ENCODE measurements around the gene BRD7. TPM values are rescaled to one million over a fixed set of nuclear protein-coding genes. Genes with fewer than 3 reads are reported as not detected.

BRD7 gene
- total and polyA plus RNA-seq, 10 of the 15 experiments (the other 5 are each of a cell fraction or from before 2014, with no cell fraction given) = 16.9 to 74.7 (median 52.0) TPM

DNA sequence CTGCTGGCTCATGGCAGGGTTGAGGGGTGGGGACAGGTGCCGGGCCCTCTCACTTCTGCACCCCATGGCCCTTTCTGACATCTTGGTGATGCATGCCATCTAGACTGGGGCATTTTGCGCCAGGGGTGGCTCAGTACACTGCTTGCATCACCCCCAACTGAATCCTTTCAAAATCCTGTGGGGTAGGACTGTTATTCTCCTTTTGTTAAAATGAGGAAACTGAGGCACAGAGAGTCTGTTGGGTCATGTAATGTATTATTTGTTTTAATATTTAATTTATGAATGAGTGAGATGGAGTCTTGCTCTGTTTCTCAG is 92.5 kb downstream of the BRD7 start:
- H3K4me1 ChIP-seq (ENCODE audit: control insufficient read depth, insufficient read depth, low read length) = peaks cover 66% of the 10 kb centered on the region
- no peaks in the 10 kb centered on the region for H3K27me3 ChIP-seq (replicated peaks in 1 of 2; ENCODE audit: control insufficient read depth in 2 of 2, insufficient read depth in 2 of 2, low read length in 1 of 2)
- no peaks in the 10 kb centered on the region for H4K20me1 ChIP-seq (ENCODE audit: control insufficient read depth, insufficient read depth)
- H3K79me2 ChIP-seq (ENCODE audit: control insufficient read depth, insufficient read depth, low read length) = peaks cover 70% of the 10 kb centered on the region
- CTCF ChIA-PET = interaction anchor here (1.3 to 4.3 kb wide), 4 partner anchors 11 to 65 kb away, joined by 3 to 44 read pairs (median 11); partner anchors contain the start of gene ADCY7
- POLR2A ChIA-PET = no interaction called here
- H3K4me2 ChIP-seq (ENCODE audit: control insufficient read depth, insufficient read depth) = peak overlapping the region; percentile 99
- in situ Hi-C loops (cut with MboI) = no loop called here
- intact Hi-C loops (cut with micrococcal nuclease; ENCODE audit: unreplicated experiment) = loop anchor here (5.0 to 10.0 kb wide), 2 partner anchors 121 to 421 kb away; partner anchors contain the start of gene TENT4B
- H2AFZ ChIP-seq (ENCODE audit: control insufficient read depth, low read depth, low read length) = no peak overlapping the region
- H3K27ac ChIP-seq (ENCODE audit: control insufficient read depth, insufficient read depth) = peak overlapping the region; percentile 93
- BruUV-seq (replicated peaks) = no TSS peak
- no peak for FAIRE-seq
- H3K36me3 ChIP-seq (ENCODE audit: control insufficient read depth in 2 of 2, insufficient read depth in 2 of 2, low read length in 1 of 2) = 0 out of 4 replicates have a peak, but pooled peaks cover 0 to 2% of the 10 kb centered on the region in 2 experiments
- no peak overlapping the region for H3K9ac ChIP-seq (ENCODE audit: control insufficient read depth, insufficient read depth, low read length)
- ATAC-seq = no peak
- 90% methylated on average over 2 of the region's 2 CpGs for WGBS (ENCODE audit: insufficient coverage, insufficient replicate concordance, low lambda C conversion rate, missing lambda C conversion rate)
- RAD21 ChIA-PET (ENCODE audit: unreplicated experiment) = interaction anchor here (2.0 to 2.8 kb wide), 2 partner anchors 31 to 78 kb away, joined by 6 to 9 read pairs; no protein-coding TSS in a partner anchor
- SMC1A ChIA-PET (ENCODE audit: uncharacterized antibody, unreplicated experiment) = interaction anchor here (3.6 to 4.0 kb wide), 2 partner anchors 7 to 78 kb away, joined by 18 to 20 read pairs; no protein-coding TSS in a partner anchor
- H3K9me3 ChIP-seq (replicated peaks; ENCODE audit: control insufficient read depth, insufficient read depth, low read length) = no peaks in the 10 kb centered on the region; the same call in 2 of the 3 replicates
- no peak for DNase-seq (ENCODE audit: low read depth, low spot score)
- H3K4me3 ChIP-seq = peak overlapping the region; percentile 70; the same call in 1 of the 2 replicates
- TF ChIP-seq, protein P1, sequence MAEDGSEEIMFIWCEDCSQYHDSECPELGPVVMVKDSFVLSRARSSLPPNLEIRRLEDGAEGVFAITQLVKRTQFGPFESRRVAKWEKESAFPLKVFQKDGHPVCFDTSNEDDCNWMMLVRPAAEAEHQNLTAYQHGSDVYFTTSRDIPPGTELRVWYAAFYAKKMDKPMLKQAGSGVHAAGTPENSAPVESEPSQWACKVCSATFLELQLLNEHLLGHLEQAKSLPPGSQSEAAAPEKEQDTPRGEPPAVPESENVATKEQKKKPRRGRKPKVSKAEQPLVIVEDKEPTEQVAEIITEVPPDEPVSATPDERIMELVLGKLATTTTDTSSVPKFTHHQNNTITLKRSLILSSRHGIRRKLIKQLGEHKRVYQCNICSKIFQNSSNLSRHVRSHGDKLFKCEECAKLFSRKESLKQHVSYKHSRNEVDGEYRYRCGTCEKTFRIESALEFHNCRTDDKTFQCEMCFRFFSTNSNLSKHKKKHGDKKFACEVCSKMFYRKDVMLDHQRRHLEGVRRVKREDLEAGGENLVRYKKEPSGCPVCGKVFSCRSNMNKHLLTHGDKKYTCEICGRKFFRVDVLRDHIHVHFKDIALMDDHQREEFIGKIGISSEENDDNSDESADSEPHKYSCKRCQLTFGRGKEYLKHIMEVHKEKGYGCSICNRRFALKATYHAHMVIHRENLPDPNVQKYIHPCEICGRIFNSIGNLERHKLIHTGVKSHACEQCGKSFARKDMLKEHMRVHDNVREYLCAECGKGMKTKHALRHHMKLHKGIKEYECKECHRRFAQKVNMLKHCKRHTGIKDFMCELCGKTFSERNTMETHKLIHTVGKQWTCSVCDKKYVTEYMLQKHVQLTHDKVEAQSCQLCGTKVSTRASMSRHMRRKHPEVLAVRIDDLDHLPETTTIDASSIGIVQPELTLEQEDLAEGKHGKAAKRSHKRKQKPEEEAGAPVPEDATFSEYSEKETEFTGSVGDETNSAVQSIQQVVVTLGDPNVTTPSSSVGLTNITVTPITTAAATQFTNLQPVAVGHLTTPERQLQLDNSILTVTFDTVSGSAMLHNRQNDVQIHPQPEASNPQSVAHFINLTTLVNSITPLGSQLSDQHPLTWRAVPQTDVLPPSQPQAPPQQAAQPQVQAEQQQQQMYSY (CRISPR knock-in tag; IDR thresholded peaks at IDR 0.05) = no peak
- TF ChIP-seq STAT1 (conservative IDR thresholded peaks at IDR 0.05) (no peak), CHD1 (IDR thresholded peaks at IDR 0.05; ENCODE audit: low read depth, low read length) (no peak), E4F1 (IDR thresholded peaks at IDR 0.05; ENCODE audit: borderline replicate concordance, partially characterized antibody) (no peak), CREB1 (IDR thresholded peaks at IDR 0.05; ENCODE audit: low read depth) (no peak), BCL11A (IDR thresholded peaks at IDR 0.05; ENCODE audit: low read depth, low read length) (no peak), DPF2 (IDR thresholded peaks at IDR 0.05) (no peak), NR2C2 (IDR thresholded peaks at IDR 0.05; ENCODE audit: borderline replicate concordance, control insufficient read depth, insufficient read length, low read depth) (no peak), IRF4 (IDR thresholded peaks at IDR 0.05; ENCODE audit: low read depth, low read length) (no peak), RB1 (IDR thresholded peaks at IDR 0.05; ENCODE audit: borderline replicate concordance) (no peak), CHD2 (IDR thresholded peaks at IDR 0.05; ENCODE audit: borderline replicate concordance, low read depth, low read length) (no peak)
- TF ChIP-seq, protein P2, sequence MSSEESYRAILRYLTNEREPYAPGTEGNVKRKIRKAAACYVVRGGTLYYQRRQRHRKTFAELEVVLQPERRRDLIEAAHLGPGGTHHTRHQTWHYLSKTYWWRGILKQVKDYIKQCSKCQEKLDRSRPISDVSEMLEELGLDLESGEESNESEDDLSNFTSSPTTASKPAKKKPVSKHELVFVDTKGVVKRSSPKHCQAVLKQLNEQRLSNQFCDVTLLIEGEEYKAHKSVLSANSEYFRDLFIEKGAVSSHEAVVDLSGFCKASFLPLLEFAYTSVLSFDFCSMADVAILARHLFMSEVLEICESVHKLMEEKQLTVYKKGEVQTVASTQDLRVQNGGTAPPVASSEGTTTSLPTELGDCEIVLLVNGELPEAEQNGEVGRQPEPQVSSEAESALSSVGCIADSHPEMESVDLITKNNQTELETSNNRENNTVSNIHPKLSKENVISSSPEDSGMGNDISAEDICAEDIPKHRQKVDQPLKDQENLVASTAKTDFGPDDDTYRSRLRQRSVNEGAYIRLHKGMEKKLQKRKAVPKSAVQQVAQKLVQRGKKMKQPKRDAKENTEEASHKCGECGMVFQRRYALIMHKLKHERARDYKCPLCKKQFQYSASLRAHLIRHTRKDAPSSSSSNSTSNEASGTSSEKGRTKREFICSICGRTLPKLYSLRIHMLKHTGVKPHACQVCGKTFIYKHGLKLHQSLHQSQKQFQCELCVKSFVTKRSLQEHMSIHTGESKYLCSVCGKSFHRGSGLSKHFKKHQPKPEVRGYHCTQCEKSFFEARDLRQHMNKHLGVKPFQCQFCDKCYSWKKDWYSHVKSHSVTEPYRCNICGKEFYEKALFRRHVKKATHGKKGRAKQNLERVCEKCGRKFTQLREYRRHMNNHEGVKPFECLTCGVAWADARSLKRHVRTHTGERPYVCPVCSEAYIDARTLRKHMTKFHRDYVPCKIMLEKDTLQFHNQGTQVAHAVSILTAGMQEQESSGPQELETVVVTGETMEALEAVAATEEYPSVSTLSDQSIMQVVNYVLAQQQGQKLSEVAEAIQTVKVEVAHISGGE (CRISPR knock-in tag; IDR thresholded peaks at IDR 0.05) = no peak

Measured in GM12878 (cell line).